Posterior cingulate gyrus (tissue), 11 donors: ENCODE measurements around the gene ZSCAN21.
"Not testable (repeated sequence)": the region's sequence is repeated elsewhere in the genome, so short reads cannot be mapped to it uniquely, and the experiment has no call there.

ENCODE experiments used
- DNase-seq, 10 donors: peaks; one replicate each; pipeline versions ENCODE4 v3.0.0 to v3.0.0-alpha.2; 2020 to 2021; ENCODE audit warnings: mixed read lengths in 3 of 10
- intact Hi-C: fragments of 100-400 bp; cut with DNase I; formaldehyde crosslinking; loops from one replicate; pipeline ENCODE4 v1.15.1; 2023

Gene ZSCAN21

DNA sequence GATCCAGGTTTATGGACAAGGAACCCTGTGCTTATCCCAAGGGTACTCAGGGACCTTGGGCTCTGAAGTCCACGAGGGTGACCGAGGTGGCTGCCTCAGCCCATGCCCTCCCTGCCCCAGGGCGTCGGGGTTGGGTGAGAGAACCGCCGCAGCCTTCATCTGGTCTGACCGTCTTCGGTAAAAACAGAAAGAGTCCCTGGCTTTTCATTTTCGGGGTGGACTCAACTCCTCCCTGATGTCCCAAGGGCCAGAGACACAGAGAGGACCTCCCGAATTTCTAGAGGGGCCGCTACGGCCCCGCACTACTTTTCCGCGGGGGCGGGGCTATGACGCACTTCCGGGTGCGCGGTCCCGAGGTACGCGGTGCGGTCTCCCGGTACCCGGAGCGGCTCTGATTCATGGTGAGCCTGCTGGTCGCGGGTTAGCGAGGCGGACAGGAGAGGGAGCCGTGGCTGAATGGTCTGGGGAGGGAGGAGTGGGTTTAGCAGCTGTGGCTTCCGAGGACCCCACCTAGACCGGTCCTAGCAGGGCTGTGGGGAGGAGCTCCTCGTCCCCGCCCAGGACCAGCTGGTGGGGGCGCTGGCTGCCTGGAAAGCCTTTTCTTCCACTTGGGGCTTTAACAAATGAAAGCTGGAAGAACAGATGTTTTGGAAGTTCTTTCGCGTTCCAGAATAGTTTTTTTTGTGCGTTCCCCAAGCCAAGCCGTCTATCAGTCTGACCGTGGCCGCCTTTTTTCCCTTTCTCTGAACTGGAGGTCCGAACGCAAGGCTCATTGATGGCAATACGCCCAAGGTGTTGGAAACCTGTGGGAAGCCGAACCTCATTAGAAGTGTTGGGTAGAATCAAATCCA is at the start of gene ZSCAN21:
ZSCAN21 (plus strand) TSS at position 334 of the 851 bp plus-strand sequence. CDS start 7,233 bp downstream, outside the sequence.
- peak; percentile 76 to 98 (median 86) for DNase-seq
- intact Hi-C loops: loop anchor here (2.0 to 10.0 kb wide), 2 partner anchors 35 to 135 kb away; partner anchors contain the start of genes TRIM4 and ZKSCAN1

DNA sequence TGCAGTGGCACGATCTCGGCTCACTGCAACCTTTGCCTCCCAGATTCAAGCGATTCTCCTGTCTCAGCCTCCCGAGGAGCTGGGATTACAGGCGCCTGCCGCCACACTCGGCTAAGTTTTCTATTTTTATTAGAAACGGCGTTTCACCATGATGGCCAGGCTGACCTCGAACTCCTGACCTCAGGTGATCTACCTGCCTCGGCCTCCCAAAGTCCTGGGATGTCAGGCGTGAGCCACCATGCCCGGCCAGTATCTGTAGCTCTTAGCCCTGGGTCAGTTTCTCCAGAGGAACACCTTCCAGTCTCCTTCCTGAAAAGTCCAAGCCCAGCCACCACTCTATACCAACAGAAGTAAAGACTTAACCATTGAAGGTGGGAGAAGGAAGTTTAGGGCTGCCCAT is 49.3 kb upstream of the ZSCAN21 start:
- intact Hi-C loops: no loop called here
- DNase-seq: no peak

DNA sequence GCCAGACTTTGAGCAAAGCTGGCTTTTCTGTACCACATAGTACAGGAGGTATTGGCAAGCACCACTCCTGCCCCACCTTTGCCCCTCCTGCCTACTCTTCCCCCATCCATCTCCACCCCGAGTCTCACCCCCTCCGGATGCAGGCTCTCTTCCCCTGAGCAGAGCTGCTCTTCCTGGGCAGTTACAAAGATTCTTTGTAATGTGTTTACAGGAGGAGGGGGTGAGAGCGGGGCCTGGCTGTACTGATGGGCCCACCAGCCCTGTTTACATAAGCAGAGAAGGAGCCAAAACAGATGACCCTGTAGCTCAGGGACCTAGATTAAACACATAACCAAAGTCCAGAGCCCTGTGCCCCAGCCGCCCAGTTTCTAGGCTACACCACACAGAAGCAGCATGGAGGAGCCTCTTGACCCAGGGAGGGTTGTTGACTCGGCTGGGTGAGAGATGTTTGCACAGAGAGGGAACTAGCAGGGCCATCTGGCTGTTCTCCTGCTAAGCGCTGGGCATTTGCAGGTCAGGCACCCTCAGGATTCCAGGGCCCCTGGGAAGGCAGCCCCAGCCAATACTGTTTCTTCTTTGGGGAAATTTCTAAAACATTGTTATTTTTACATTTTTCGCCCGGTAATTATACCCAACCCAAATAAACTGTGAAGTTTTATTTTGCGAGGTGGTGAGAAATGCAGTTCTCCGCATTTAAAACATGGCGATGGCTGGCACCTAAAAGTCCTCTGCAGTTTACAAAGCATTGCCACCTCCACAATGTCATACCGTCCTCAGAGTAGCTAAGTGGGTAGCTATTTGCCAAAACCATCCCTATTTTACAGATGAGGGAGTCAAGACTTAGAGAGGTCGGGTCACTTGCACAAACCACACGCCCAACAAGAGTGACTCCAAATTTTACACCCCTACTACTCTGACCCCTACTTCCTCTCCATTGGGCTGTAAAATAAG is 45.6 kb upstream of the ZSCAN21 start:
- peak in 7 of 10 donors; percentile 20 to 91 (median 40) for DNase-seq
- intact Hi-C loops: no loop called here

DNA sequence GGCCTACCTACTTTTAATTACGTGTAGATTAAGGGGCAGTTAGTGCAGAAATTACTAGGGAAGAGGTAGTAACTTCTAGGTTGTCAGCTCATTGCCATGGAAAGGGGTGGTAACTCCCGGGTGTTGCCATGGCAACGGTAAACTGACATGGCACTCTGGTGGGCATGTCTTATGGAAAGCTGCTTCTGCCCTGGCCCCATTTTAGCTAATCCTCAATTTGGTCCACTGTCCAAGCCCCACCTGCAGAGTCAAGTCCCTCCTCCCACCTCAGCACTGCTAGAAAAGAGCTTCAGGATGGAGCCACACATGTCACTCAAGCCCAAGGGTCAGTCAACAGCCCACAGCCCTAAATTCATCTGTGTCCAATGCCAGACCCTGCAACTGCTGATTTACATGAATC is 41.7 kb upstream of the ZSCAN21 start:
- DNase-seq: no peak
- intact Hi-C loops: no loop called here

DNA sequence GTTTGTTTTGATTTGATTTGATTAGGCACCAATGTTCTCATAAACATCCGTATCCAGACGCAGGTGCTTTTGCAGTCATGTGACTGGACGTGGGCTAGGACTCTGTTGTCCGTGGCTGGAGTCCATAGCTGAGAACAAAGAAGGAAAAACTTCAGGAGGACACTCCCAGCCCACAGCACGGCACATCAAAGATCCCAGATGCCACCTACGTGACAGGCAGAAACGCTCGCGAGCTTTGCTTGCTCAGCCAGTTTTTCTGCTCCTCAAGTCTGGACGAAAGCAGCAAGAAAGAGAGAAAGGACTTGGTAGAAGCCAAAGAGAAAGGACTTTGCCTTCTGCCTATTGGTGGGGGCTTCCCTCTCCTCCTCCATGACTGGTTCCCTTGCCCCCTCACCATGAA is 41.0 kb upstream of the ZSCAN21 start:
- intact Hi-C loops: no loop called here
- no peak for DNase-seq

DNA sequence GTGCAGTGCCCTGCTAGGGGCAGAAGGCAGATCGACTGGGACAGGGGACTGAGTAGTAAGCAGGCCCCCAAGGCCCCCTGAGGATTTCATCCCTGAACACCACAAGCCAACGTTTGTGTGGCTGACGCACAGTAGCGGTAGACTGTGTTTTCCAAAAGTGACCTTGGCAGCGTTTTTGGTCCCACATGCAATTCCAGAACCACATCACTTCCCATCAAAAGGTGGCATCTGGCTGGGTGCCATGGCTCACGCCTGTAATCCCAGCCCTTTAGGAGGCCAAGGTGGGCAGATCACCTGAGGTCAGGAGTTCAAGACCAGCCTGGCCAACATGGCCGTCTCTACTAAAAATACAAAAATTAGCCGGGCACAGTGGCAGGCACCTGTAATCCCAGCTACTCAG is 39.6 kb upstream of the ZSCAN21 start:
- intact Hi-C loops: not testable (repeated sequence)
- peak in 1 of 10 donors; percentile 70 for DNase-seq

DNA sequence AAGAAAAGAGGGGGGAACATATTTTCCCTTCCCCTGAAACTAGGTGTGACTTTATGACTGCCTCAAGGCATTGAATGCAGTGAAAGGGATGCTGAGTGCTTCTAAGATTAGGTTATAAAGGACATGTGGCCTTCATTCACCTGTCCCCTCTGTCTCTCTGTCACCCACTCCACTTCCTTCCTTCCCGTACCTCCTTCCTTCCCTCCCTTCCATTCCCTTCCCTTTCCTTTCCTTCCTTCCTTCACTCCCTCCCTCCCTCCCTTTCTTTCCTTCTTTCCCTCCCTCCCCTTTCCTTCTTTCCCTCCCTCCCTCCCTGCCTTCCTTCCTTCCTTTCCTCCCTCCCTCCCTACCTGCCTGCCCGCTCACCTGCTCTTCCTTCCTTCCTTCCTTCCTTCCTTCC is 38.7 kb upstream of the ZSCAN21 start:
- no peak for DNase-seq
- intact Hi-C loops: no loop called here

DNA sequence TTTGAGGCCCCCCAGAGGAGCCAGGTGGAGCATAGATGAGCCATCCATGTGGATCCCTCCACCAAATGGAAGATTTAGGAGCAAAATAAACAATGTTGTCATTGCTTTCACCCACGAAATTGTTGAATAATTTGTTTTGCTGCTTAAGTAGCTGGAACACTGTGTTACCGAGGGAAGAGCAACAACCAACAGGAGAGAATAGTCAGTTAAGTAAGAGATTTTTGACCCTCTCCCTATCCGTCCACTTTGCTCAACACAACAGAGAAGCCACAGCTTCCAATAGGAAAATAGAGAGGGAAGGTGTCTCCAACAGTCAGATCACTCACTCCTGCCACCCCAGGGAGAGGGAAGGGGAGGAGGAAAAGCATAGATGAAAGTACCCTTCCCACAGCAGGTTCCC is 38.1 kb upstream of the ZSCAN21 start:
- no peak for DNase-seq
- intact Hi-C loops: no loop called here

DNA sequence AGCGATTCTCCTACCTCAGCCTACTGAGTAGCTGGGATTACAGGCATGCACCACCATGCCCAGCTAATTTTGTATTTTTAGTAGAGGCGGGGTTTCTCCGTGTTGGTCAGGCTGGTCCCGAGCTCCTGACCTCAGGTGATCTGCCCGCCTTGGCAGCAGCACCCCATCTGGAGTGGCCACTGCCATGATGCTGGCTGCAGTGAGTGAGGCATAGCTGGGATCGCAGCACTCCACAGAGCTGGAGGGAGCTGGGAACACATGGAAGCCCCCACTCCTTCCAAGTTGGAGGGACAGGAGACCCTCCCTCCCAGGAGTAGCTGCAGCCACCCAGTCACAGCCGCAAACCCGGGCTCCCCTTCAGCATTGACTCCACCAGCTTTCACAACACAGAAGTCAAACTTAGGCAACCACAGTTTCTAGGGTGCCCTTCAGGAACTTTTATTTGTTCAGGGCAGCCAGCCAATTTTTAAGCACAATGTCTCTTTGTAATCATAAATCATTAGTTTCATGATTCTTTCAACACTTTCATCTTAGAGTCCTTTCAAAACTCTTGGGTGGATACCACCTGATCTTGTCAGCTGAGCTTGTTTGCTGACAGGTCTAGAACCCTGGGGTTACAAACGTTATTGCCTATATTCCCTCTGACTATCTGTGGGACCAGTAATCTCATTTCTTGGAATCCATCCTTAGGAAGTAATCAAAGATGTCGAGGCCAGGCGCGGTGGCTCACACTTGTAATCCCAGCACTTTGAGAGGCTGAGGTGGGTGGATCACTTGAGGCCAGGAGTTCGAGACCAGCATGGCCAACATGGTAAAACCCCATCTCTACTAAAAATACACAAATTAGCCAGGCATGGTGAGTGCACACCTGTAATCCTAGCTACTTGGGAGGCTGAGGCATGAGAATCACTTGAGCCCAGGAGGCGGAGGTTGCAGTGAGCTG is 36.9 kb upstream of the ZSCAN21 start:
- intact Hi-C loops, DNase-seq: not testable (repeated sequence)

DNA sequence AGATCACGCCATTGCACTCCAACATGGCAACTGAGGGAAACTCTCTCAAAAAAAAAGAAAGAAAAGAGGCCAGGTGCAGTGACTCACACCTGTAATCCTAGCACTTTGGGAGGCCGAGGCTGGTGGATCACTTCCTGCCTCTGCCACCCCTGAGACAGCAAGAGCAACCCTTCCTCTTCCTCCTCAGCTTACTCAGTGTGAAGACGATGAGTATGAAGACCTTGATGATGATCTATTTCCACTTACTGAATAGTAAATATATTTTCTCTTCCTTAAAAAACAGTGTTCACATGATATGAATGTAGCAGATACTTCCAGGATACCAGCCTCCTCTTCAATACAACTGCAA is 36.3 kb upstream of the ZSCAN21 start:
- intact Hi-C loops: no loop called here
- DNase-seq: no peak

DNA sequence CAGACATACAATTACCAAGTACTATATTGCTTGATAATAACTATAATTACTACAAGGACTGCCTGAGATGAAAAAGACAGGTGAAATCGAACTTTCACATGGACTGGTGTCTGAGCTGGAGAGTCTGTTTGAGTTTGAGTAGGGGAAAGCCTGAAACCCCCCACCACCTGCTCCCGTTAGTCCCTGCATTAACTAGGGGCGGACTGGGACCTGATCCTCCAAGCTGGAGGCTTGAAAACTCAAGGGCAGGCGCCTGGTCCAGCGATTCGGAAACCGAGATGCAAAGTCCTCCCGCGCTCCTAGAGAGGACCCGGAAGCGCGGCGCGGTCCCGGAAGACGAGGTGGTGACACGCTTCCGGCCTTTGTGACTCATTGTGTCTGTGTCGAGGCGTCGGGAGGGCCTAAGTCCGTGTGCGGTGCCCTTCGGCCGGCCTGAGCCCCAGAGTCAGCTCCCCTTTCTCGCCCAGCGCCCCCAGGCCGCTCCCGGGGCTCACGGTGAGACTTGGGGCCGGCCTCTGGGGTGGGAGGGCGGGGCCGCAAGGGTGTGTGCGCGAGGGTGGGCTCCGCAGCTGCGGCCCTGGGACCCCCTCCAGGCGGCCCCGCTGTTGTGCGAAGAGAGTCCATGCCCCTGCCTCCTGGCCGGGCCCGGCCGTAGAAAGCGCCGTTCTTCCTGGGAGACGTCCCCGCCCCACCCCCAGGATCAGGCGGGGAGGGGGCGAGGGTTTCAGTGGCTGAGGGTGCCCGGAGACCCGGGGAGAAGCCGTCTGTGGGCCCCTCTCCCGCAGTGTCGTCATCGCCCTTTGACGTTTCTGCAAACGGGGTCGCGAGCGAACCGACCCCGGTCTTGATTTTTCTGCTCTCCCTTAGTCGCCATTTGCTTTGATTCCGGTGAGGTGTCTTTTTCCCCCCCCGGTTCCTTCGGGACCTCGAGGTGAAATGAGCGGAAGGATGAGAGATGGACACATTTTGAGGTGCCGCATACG is 34.1 kb upstream of the ZSCAN21 start, which contains the start of gene ZKSCAN1:
ZKSCAN1 (plus strand) TSS at position 365 of the 983 bp plus-strand sequence. CDS start 7,911 bp downstream, outside the sequence.
- DNase-seq: peak; percentile 82 to 98 (median 89)
- intact Hi-C loops: loop anchor here (2.0 kb wide), 1 partner anchor 33 kb away; the partner anchor contains the start of gene ZSCAN21

DNA sequence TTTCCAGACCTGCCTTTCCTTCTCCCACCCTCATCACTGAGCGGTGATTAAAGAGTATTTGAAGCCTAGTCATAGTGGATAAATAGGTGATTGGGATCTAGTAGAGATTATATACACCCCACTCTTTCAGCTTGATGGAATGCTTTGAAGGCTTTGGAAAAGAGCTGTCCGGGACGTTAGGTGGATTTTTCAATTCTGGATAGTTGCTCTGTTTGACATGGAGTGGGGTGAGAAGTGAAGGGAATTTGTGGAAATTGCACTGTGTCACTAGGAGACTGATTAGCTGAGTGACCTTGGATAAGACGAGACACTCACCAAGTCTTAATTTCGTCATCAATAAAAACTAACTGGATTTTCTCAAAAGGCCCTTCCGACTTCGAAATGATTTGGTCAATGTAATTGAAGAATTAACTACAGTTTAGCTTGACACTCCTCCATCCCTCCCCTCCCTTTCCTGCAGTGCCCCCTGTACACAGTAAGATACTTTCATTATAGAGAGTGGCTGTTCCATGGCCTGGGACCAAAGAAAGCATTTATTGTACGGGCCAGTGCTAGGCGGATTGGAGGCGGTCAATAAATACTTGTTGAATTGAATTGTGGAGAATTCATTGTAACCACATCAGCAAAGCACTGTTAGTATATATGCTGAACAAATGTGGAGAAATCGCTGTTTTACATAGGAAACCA is 33.2 kb upstream of the ZSCAN21 start:
- peak in 7 of 10 donors; percentile 22 to 90 (median 55) for DNase-seq
- intact Hi-C loops: no loop called here

DNA sequence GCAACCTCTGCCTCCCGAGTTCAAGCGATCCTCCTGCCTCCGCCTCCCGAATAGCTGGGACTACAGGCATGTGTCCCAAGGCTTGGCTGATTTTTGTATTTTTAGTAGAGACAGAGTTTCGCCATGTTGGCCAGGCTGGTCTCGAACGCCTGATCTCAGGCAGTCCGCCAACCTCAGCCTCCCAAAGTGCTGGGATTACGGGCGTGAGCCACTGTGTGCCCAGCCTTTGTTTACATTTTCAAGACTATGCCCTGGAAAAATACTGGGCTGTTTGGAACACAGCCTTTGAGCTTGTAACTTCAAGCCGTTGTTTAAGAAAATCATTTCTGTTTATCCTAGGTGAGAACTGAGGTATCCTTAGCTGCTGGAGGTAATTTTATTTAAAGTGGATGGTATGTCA is 32.3 kb upstream of the ZSCAN21 start:
- peak in 1 of 10 donors; percentile 33 for DNase-seq
- intact Hi-C loops: no loop called here

DNA sequence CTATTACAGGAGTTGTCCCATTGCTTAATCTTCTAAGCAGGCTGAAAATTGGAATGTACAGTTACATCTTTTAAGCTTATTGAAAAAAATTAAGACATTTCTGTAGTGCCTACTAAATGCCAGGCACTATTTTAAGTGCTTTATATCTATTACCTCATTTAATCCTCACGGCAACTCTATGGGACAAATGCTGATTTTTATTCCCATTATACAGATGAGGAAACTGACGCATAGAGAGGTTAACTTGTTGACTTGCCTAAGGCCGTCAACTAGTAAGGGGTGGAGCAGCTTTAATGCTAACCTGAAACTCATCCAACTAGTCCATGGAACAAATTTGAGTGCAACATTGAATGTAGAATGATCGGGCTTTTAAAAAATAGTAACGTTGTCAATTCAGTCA is 31.7 kb upstream of the ZSCAN21 start:
- DNase-seq: no peak
- intact Hi-C loops: no loop called here

DNA sequence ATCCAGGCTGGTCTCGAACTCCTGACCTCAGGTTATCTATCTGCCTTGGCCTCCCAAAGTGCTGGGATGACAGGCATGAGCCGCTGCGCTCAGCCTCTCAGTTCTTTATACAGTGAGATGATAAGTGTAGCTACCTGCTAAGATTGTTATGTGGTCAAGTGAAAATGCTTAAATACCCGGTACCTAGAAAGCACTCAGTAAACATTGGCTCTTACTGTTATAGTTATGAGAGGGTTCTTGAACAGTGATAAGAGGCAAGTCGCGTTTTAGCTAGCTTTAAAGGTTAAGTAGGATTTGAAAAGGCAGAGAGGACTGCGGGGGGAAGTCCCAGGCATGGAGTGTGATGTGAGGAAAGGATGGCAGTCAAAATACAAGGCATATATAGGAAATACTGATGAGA is 29.7 kb upstream of the ZSCAN21 start:
- intact Hi-C loops: no loop called here

DNA sequence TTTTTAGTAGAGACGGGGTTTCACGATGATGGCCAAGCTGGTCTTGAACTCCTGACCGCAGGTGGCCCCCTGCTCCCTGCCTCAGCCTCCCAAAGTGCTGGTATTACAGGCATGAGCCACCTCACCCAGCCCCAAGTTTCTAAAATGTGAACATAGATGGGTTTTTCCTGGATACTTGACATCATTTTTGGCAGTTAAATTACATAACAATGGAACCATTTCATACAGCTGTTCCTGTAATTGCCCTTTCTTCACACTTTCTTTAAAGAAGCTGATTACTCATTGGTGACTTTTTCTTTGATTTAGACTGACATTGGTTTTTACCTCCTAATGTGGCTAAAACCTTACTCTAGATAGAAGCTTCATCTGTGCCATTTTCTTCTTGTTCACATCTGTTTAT is 28.3 kb upstream of the ZSCAN21 start:
- intact Hi-C loops: no loop called here
- no peak for DNase-seq

More for the DNA sequence above, 29.7 kb upstream of the ZSCAN21 start:
- no peak for DNase-seq

DNA sequence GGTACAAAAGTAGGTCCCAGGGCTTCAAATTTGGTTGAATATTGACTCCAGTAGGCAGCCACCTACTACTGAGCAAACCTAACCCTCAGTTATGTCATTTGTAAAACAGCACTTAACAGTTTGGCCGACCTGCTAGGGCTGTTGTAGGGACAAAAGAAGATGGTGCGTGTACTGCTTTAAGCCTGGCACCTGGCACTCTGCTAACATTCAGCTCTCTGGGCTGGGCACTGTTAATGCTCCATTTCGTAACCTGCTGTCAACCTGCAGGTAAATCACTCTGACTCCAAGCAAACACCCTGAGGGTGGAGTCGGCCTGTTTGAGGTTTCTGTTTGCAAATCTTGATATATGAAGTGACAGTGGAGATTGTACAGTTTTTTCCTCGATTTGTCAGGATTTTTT is 27.0 kb upstream of the ZSCAN21 start:
- no peak for DNase-seq
- intact Hi-C loops: no loop called here

DNA sequence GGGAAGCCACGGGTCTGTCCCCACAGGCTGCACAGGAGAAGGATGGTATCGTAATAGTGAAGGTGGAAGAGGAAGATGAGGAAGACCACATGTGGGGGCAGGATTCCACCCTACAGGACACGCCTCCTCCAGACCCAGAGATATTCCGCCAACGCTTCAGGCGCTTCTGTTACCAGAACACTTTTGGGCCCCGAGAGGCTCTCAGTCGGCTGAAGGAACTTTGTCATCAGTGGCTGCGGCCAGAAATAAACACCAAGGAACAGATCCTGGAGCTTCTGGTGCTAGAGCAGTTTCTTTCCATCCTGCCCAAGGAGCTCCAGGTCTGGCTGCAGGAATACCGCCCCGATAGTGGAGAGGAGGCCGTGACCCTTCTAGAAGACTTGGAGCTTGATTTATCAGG is 26.0 kb upstream of the ZSCAN21 start:
- DNase-seq: peak in 1 of 10 donors; percentile 46
- intact Hi-C loops: no loop called here
